Activated naive CD4-positive, alpha-beta T cell treated with Interleukin-2 at 50 U/mL for 16 hours (primary cell): ENCODE data around the gene GPR37.

Source experiments
- DNase-seq: peaks from one replicate; pipeline ENCODE4 v3.0.0-alpha.2; 2020

Gene GPR37, protein sequence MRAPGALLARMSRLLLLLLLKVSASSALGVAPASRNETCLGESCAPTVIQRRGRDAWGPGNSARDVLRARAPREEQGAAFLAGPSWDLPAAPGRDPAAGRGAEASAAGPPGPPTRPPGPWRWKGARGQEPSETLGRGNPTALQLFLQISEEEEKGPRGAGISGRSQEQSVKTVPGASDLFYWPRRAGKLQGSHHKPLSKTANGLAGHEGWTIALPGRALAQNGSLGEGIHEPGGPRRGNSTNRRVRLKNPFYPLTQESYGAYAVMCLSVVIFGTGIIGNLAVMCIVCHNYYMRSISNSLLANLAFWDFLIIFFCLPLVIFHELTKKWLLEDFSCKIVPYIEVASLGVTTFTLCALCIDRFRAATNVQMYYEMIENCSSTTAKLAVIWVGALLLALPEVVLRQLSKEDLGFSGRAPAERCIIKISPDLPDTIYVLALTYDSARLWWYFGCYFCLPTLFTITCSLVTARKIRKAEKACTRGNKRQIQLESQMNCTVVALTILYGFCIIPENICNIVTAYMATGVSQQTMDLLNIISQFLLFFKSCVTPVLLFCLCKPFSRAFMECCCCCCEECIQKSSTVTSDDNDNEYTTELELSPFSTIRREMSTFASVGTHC

GRCh38 chr7:124765401-124766352 lies at the start of gene GPR37:
GPR37 (minus strand) TSS chr7:124765792; CDS start chr7:124764976, 816 bp downstream.
- peak; percentile 23 for DNase-seq

- DNase-seq = no peak
Measured at GRCh38 chr7:124813994-124814798, 48.6 kb upstream of the GPR37 start.

DNA sequence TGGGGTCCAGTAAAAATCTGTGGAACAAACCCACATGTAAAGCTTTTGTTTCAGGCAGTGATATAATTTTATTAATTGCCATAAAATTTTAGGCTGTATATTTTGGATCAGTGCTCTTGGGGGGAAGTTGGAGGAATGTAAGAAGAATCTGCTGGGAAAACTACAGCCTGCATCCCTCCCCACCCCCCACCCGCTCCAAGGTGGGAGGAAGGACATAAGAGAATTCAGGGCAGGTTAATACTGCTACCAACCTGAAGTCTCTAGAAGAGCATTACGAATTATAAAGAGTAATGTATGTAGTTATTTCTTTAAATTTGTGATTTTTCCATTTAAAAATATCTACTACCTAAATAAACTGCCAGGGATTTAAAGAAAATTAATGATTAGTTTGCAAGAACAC lies 47.2 kb upstream of the GPR37 start:
- no peak for DNase-seq

GRCh38 chr7:124811341-124811740 lies 45.7 kb upstream of the GPR37 start:
- no peak for DNase-seq

GRCh38 chr7:124810605-124811004 lies 45.0 kb upstream of the GPR37 start:
- no peak for DNase-seq

DNA sequence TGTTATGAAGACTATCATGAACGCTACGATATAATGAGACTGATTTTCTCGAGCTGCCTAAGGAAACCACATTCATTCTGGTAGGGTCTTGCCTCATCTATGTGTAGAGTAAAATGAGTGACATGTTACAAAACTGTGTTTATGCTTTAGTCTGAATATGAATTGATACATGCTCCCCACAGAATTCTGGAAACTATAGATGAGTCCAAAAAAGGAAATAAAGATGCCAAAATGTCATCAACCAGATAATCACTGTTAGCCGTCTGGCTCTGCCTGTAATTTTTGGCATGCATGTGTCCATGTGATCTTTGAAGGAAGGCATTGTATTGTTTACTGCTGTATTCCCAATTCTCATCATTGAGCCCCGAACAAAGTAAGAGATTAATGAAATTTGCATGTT lies 42.6 kb upstream of the GPR37 start:
- no peak for DNase-seq

- no peak for DNase-seq
Measured at GRCh38 chr7:124801330-124801895, 35.8 kb upstream of the GPR37 start.

GRCh38 chr7:124800386-124800785 lies 34.8 kb upstream of the GPR37 start:
- DNase-seq = no peak

- no peak for DNase-seq
Measured at GRCh38 chr7:124799448-124799847, 33.9 kb upstream of the GPR37 start.

- DNase-seq = no peak
Measured at GRCh38 chr7:124796771-124797170, 31.2 kb upstream of the GPR37 start.

GRCh38 chr7:124792696-124793095 lies 27.1 kb upstream of the GPR37 start:
- no peak for DNase-seq

GRCh38 chr7:124792002-124792401 lies 26.4 kb upstream of the GPR37 start:
- no peak for DNase-seq

- DNase-seq = no peak
Measured at GRCh38 chr7:124791426-124791825, 25.8 kb upstream of the GPR37 start.

DNA sequence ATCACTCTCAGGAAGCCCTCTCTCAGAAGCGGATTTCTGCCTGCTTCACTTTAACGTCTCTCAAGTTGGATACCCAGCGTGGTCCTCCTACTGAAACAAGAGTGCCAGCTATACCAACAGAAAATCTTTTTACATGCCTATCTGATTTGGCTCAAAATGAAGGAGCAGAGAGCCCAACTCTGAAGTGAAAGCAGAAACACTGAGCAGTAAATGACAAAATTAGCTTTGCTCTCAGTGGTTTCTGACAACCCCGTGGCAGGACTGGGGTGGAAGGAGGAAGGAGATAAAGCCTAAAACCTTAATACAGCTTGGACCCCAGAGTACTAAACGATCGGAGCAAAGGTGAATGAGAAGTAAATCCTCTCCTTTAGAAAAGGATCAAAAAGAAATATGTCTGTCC lies 25.1 kb upstream of the GPR37 start:
- no peak for DNase-seq

GRCh38 chr7:124785994-124786393 lies 20.4 kb upstream of the GPR37 start:
- no peak for DNase-seq

- DNase-seq = no peak
Measured at GRCh38 chr7:124784879-124785818, 19.6 kb upstream of the GPR37 start.

- no peak for DNase-seq
Measured at GRCh38 chr7:124783271-124783670, 17.7 kb upstream of the GPR37 start.

- DNase-seq = no peak
Measured at GRCh38 chr7:124781907-124782734, 16.5 kb upstream of the GPR37 start.

GRCh38 chr7:124781418-124781817 lies 15.8 kb upstream of the GPR37 start:
- no peak for DNase-seq

- no peak for DNase-seq
Measured at GRCh38 chr7:124780608-124781007, 15.0 kb upstream of the GPR37 start.
